Mesodermal cell (in vitro differentiated cells): Measurements from ENCODE around the gene FHL3.

Experiments
- H3K27ac ChIP-seq: 2 replicates; pipeline ENCODE4 v1.7.0; 2013; ENCODE audit warnings: mild to moderate bottlenecking, low read depth, low read length, moderate library complexity; ENCODE audit not compliant: severe bottlenecking
- H3K36me3 ChIP-seq: 2 replicates; pipeline ENCODE4 v1.7.1; 2013; ENCODE audit warnings: mild to moderate bottlenecking, low read length, moderate library complexity; ENCODE audit not compliant: control insufficient read depth, insufficient read depth
- H3K4me1 ChIP-seq: one replicate; pipeline ENCODE4 v1.7.1; 2013; ENCODE audit warnings: mild to moderate bottlenecking, low read length; ENCODE audit not compliant: insufficient read depth, control insufficient read depth, poor library complexity, severe bottlenecking
- H3K4me3 ChIP-seq: 2 replicates; pipeline ENCODE4 v1.7.0; 2013; ENCODE audit warnings: low read length, control low read depth, mild to moderate bottlenecking; ENCODE audit not compliant: insufficient read depth, poor library complexity, severe bottlenecking; ENCODE audit errors: extremely low read depth
- H3K9me3 ChIP-seq: 2 replicates; pipeline ENCODE4 v1.7.1; 2013; ENCODE audit warnings: mild to moderate bottlenecking, low read length, moderate library complexity; ENCODE audit not compliant: control insufficient read depth
- whole genome bisulfite sequencing, 2 experiments: methylation state at CpG; one replicate each; pipeline ENCODE4 v1.1.5; 2013; ENCODE audit warnings: missing lambda C conversion rate in 2 of 2; ENCODE audit not compliant: insufficient coverage in 2 of 2; 5-methylcytosine and 5-hydroxymethylcytosine counted together

FHL3 gene

DNA sequence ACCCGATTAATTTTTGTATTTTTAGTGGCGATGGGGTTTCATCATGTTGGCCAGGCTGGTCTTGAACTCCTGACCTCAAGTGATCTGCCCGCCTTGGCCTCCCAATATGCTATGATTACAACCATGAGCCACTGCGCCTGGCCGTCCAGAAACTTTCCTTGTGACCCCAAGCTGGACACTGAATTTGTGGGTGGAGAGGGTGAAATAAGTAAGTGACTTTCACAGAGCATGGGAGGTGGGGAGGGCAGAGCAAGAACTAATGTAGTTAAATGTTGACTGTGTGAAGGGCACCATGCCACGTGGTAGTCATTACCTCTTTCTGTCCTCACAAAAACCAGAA is 4.5 kb upstream of the FHL3 start:
- Histone ChIP-seq H3K36me3 (peaks cover 6% of the 10 kb centered on the region), H3K4me1 (peaks cover 22% of the 10 kb centered on the region), H3K9me3 (no peaks in the 10 kb centered on the region), H3K27ac (no peak overlapping the region), H3K4me3 (no peak overlapping the region)
- WGBS, 2 experiments: 83 to 95% methylated on average over 4 to 6 of the region's 6 CpGs

DNA sequence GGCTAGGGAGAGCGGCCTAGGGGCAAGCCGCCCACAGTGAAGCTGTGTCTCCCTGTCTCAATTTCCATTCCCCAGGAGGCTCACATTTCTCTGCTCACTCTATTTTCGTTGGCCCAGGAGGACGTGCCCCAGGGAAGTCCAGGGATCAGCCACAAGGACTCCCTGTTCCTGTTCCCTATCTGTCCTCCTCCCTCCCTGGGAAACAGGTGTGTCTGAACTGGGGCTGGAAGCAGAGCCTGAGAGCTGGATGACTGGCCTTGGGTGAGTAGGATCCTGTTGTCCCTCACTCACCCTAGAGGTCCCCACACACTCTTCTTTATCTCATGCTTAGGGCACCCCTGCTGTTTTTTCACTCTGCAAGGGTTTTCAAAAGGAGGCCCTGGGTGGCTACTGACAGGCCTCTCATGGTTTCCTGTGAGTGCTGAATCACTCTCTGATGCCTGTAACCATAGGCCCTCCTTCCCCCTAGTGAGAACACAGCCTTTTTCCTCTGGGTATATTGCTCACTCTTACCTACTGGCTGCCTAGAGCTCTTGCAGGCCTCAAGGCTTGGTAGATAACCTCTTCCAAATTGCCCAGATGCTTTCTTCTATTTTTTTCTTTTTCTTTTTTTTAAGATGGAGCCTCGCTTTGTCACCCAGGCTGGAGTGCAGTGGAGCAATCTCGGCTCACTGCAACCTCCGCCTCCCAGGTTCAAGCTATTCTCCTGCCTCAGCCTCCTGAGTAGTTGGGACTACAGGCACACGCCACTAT is 4.0 kb upstream of the FHL3 start:
- peaks cover 22% of the 10 kb centered on the region for H3K4me1 ChIP-seq
- H3K36me3 ChIP-seq: peaks cover under 1% of the 10 kb centered on the region
- H3K4me3 ChIP-seq: no peak overlapping the region
- 85 to 86% methylated on average over 5 of the region's 8 CpGs for WGBS, 2 experiments
- peak overlapping the region; percentile 80 for H3K27ac ChIP-seq
- no peaks in the 10 kb centered on the region for H3K9me3 ChIP-seq

DNA sequence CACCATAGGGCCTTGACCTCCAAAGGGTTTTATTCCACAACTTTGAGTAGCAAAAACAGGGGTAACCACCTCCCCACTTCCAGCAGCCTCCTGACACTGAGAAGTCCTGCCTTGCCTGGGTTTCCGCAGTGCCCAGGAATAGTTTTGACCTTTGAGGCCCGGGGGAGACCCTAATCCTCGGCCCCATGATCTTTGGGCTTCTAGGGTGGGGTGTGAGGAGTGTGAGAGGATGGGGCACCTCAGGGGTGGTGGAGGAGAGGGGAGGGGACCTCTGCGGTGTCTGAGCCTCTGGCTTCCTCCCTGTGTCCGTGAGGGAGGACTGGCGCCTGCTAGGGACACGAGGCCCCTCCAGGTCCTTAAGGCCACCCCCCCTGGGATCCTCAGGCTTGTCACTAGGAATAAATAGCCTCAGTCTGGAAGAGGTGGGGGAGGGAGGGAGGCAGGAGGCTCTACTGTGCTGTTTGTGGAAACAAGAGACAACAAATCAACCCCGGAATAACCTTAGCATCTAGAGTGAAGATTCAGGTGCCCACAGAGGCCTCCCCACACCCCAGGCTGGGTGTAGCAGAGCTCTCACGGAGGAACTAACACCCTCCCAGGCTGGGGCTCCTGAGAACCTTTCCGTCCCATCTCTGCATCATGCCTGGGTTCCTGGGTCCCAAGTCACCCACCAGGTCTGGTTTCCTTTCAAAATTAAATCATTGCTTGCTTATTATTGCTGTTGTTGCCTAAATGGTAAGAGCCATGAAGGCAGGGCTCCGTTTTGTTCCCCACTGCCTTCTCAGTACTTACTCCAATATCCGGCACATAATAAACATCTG is 904 bp upstream of the FHL3 start:
- 81 to 82% methylated on average over 2 to 7 of the region's 12 CpGs for WGBS, 2 experiments
- peak overlapping the region; percentile 14 for H3K4me3 ChIP-seq
- H3K9me3 ChIP-seq: no peaks in the 10 kb centered on the region
- peak overlapping the region; percentile 64 for H3K27ac ChIP-seq
- H3K4me1 ChIP-seq: peaks cover 40% of the 10 kb centered on the region
- H3K36me3 ChIP-seq: peaks cover 17% of the 10 kb centered on the region

DNA sequence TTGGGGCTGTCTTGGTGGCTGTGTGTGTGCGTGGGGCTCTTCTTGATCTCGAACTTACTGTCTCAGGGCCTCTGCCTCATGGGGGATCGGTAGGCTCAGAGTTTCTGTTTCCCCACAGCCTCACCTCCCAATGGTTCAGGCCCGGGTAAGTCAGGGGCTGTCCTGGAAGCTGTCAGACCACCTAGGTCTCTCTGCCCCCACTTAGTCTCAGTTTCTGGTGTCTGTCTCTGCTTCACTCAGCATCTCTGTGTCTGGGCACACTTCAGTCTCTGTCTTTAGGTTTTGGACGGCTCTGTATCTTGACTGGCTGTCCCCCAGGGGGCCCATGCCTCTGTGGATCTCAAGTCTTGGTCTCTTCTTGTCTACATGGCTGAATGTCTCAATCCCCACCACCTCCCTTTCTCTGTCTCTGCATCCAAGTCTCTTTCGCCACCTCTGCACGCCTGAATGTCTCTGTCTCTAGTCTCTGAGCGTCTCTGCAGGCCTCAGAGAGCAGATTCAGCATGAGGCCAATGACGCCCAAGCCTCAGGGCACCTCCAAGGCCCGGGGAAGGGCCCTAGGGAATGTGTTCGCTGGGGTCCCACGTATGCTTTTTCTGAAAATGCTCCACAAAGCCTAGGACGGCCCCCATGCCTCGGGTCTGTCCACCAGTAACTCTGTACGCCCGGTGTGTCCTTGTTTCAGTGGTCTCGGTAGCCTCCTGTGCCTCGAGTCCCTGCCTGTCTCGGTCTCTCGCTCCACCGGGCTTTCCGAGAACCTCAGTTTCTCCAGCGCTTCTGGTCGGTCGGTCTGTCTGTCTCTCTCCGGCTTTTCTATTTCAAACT is 818 bp downstream of the FHL3 start:
- Histone ChIP-seq H3K36me3 (peaks cover 17% of the 10 kb centered on the region), H3K27ac (peak overlapping the region; percentile 36), H3K4me1 (peaks cover 55% of the 10 kb centered on the region), H3K4me3 (peak overlapping the region; percentile 54), H3K9me3 (no peaks in the 10 kb centered on the region)
- 5 to 6% methylated on average over 20 to 22 of the region's 26 CpGs for WGBS, 2 experiments

DNA sequence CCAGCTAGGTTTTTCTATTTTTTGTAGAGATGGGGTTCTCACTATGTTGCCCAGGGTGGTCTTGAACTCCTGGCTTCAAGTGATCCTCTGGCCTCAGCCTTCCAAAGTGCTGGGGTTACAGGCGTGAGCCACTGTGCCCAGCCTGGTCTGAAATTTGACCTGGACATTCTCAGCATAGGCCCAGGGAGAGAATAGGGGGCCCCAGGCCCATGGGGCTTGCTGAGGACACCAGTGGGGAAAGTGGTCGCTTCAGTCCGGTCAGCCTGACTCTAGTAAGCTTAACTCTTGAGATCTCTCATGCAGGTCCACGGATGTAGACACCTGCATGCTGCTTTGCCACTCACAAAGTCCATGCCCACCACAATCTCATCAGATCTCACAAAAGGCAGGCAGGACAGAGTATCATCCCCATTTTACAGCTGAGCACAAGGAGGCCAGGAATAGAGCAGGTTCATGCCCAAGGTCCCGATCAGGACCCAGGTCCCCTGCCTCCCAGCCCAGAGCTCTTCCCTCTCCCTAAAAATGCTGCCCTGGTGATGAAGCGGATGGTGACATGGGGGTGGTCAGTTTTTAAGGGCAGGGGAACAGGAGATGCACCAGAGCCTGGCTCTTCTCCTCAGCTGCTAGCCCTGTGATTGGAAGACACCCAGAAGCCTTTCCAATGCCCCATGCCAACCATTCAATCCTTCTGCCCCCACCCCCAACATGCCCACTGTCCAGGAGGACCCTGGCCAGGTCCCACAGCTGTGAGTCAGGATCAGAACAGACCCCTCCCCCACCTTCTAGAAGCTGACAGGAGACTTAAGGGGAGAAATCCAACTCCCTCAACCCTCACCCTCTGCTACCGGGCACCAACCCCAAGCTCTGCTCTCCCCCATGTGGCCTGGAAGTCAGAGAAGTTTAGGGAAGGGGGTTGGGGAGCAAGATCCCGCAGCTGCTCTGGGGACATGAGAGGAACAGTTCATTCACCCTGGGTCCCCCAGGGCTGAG is 1.8 kb downstream of the FHL3 start:
- H3K27ac ChIP-seq: peak overlapping the region; percentile 36
- peaks cover 23% of the 10 kb centered on the region for H3K36me3 ChIP-seq
- 82 to 86% methylated on average over 5 to 7 of the region's 8 CpGs for WGBS, 2 experiments
- H3K4me3 ChIP-seq: peak overlapping the region; percentile 54
- H3K4me1 ChIP-seq: peaks cover 54% of the 10 kb centered on the region
- no peaks in the 10 kb centered on the region for H3K9me3 ChIP-seq

DNA sequence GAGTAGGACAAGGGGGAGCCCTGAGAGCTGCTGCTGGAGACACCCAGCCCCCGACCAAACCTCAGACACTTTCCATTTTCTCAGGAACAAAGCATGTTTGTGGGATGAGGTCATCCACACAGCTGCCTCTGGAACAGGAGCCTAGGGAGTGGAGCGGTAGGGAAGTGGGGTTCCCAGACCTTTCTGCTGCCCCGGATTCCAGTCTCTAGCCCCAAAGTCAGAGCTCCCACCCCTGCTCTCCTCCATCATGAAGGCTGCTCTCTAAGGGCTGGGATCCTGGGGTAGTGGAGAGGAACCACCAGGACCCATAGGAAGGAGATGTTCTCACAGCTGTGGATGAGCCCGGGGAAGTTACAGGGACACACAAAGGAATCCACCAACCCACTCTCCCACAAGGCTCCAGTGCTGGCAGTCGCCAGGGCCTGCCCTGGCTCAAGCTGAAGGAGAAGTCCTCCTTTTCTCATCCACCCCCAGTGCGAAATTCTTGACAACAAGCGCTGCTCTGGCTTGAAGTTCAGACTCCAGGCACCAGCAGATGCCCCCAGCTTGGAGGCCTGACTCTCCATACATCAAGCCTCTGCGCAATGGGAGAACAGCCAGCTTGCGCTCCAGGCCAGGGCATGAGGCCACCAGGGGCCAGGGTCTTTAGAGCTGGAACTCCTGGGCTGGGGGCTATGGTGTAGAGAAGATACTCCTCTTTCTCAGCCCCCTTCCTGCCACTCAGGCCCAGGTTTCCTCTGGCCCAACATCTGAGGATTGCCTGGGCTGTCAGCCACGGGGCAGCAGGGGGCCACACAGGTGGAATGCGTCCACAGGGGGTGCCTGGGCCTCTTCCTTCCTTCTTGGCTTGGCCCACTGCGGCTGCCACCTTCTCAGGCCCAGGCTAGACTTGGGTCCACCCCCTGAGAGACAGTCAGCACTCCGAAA is 4.5 kb downstream of the FHL3 start:
- peak overlapping the region; percentile 11 for H3K4me3 ChIP-seq
- H3K27ac ChIP-seq: peak overlapping the region; percentile 100

DNA sequence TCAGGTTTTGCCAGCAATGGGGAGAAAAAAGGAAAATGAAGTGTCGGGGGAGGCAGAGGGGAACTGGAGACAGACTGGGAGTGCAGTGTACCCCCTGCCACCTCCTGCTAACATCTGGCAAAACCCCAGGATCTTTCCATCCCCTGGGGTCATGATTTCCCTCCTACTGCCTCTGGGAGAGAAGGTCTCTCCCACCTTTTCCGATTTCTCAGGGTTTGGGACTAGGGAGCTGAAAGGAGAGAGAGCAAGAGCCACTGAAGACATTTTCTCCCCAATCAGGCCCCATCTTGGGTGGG is 5.1 kb downstream of the FHL3 start:
- WGBS, 2 experiments: 60% methylated on average over 1 of the region's 2 CpGs; no CpG with 5 or more reads in 1 of the 2 experiments
- Histone ChIP-seq H3K9me3 (no peaks in the 10 kb centered on the region), H3K27ac (peak overlapping the region; percentile 100), H3K4me3 (peak overlapping the region; percentile 11), H3K36me3 (peaks cover 57% of the 10 kb centered on the region), H3K4me1 (peaks cover 58% of the 10 kb centered on the region)

More for the DNA sequence above, 4.5 kb downstream of the FHL3 start:
- H3K9me3 ChIP-seq: no peaks in the 10 kb centered on the region
- WGBS, 2 experiments: 52 to 54% methylated on average over 5 to 8 of the region's 13 CpGs
- peaks cover 51% of the 10 kb centered on the region for H3K36me3 ChIP-seq
- H3K4me1 ChIP-seq: peaks cover 59% of the 10 kb centered on the region

DNA sequence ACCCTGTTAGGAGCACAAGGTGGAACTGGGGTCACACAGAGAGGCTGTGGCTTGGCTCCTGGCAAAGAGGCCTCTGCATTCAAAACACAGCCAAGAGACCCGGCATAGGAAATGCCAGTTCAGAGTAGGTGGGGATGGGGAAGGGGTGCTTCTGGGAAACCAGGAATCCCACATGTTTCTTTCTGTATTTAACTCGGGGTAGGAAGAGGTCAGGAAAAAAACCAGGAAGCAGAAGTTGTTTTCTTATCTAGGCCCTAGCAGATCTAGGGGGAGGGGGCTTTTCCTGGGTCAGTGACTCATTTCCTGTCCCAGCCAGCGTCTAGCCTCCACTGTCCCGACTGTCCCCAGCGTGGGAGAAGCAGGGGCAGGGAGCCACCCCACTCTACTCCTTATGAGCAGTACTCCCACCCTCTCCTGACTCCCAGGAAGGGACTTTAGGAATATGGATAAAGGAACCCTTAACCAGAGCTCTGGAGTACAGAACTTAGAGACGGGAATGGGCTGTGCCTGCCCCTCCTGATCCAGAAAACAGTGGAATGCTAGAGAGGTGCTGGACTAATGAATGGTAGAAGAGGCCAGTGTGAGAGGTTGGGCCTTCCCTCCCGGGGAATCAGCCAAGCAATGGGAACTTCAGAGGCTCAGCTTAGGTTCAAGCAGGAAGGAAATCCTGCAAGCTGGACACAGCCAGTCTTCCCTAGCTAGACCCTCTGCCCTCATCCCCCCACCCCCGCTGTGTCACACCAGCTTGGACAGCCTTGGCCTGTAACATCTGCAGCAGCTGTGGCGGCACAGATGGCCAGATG is 5.7 kb downstream of the FHL3 start:
- peak overlapping the region; percentile 100 for H3K27ac ChIP-seq
- peaks cover 62% of the 10 kb centered on the region for H3K36me3 ChIP-seq
- peak overlapping the region; percentile 11 for H3K4me3 ChIP-seq
- no peaks in the 10 kb centered on the region for H3K9me3 ChIP-seq
- 25 to 26% methylated on average over 3 to 4 of the region's 9 CpGs for WGBS, 2 experiments
- peaks cover 58% of the 10 kb centered on the region for H3K4me1 ChIP-seq
